Stimulated activated CD4-positive, alpha-beta T cell treated with anti-CD3 and anti-CD28 coated beads, Interleukin-12 subunit alpha, Interleukin-12 subunit beta, amount 100 ng/mL, for 4 hours (primary cell): ENCODE measurements around the gene CFAP97D2.
A peak's percentile ranks its signal among the peaks of the same experiment; 100 is the strongest.
"Not testable (repeated sequence)": the region's sequence is repeated elsewhere in the genome, so short reads cannot be mapped to it uniquely, and the experiment has no call there.

ENCODE experiments used
- DNase-seq: peaks from one replicate; pipeline ENCODE4 v3.0.0-alpha.2; 2020

The CFAP97D2 gene

GRCh38 chr13:114158869-114159666 lies 20.0 kb upstream of the CFAP97D2 start:
- DNase-seq = not testable (repeated sequence)

GRCh38 chr13:114161028-114161556 lies 18.0 kb upstream of the CFAP97D2 start:
- no peak for DNase-seq

GRCh38 chr13:114161644-114162532 lies 17.2 kb upstream of the CFAP97D2 start:
- peak; percentile 34 for DNase-seq

GRCh38 chr13:114162533-114162922 lies 16.5 kb upstream of the CFAP97D2 start:
- DNase-seq = no peak

GRCh38 chr13:114164053-114164452 lies 15.0 kb upstream of the CFAP97D2 start:
- DNase-seq = no peak

GRCh38 chr13:114164681-114165429 lies 14.2 kb upstream of the CFAP97D2 start:
- DNase-seq = no peak

GRCh38 chr13:114166381-114167131 lies 12.5 kb upstream of the CFAP97D2 start:
- no peak for DNase-seq

GRCh38 chr13:114167426-114167825 lies 11.6 kb upstream of the CFAP97D2 start:
- no peak for DNase-seq

GRCh38 chr13:114167885-114168284 lies 11.2 kb upstream of the CFAP97D2 start:
- no peak for DNase-seq

GRCh38 chr13:114173272-114173671 lies 5.8 kb upstream of the CFAP97D2 start:
- DNase-seq = no peak

- DNase-seq = no peak
These were observed 5.3 kb upstream of the CFAP97D2 start for GRCh38 chr13:114173745-114174144.

- no peak for DNase-seq
These were observed 4.5 kb upstream of the CFAP97D2 start for GRCh38 chr13:114174529-114174961.

GRCh38 chr13:114176359-114176902 lies 2.6 kb upstream of the CFAP97D2 start:
- not testable (repeated sequence) for DNase-seq

GRCh38 chr13:114177245-114178010 lies 1.6 kb upstream of the CFAP97D2 start:
- DNase-seq = no peak

GRCh38 chr13:114185182-114185971 lies 6.3 kb downstream of the CFAP97D2 start:
- DNase-seq = no peak

- DNase-seq = peak; percentile 5
These were observed 15.8 kb downstream of the CFAP97D2 start for GRCh38 chr13:114194853-114195252.

- DNase-seq = no peak
These were observed 17.6 kb downstream of the CFAP97D2 start for GRCh38 chr13:114196629-114197028.

GRCh38 chr13:114198556-114198955 lies 19.5 kb downstream of the CFAP97D2 start:
- DNase-seq = no peak

- DNase-seq = not testable (repeated sequence)
These were observed 20.5 kb downstream of the CFAP97D2 start for GRCh38 chr13:114199526-114199925.

- DNase-seq = no peak
These were observed 20.9 kb downstream of the CFAP97D2 start for GRCh38 chr13:114199954-114200353.
